Colonic mucosa (tissue), 4 donors: ENCODE results near the gene TRAPPC3L. TPM values are rescaled to one million over a fixed set of nuclear protein-coding genes. Genes with fewer than 3 reads are reported as not detected.

Experiments
- DNase-seq: peaks from one replicate; pipeline ENCODE4 v3.0.0-alpha.2; 2020
- H3K27ac ChIP-seq: fragments of 200-600 bp; one replicate; pipeline ENCODE4 v1.8.0; 2021
- H3K27me3 ChIP-seq: fragments of 200-600 bp; one replicate; pipeline ENCODE4 v1.8.0; 2021
- H3K36me3 ChIP-seq: fragments of 200-600 bp; one replicate; pipeline ENCODE4 v1.8.0; 2021
- H3K4me1 ChIP-seq: fragments of 200-600 bp; one replicate; pipeline ENCODE4 v1.8.0; 2021; ENCODE audit warnings: mild to moderate bottlenecking
- H3K4me3 ChIP-seq: fragments of 200-600 bp; one replicate; pipeline ENCODE4 v1.8.0; 2021
- H3K9ac ChIP-seq, 2 donors: one replicate each; pipeline ENCODE4 v1.7.0; 2013; ENCODE audit warnings: control low read depth in 2 of 2, low read depth in 2 of 2, low read length in 2 of 2
- H3K9me3 ChIP-seq: fragments of 200-600 bp; one replicate; pipeline ENCODE4 v1.8.0; 2021
- intact Hi-C: fragments of 100-400 bp; cut with DNase I; formaldehyde crosslinking; loops from one replicate; pipeline ENCODE4 v1.14.1; 2022
- total RNA-seq, 2 donors: library from RNA; stranded (reverse); fragmentation: NEBNext Ultra II Directional in 1 of 2; extraction: Animal tissue kit (Norgen Biotek cat#: 25700) in 1 of 2; gene quantifications; one replicate each; pipeline ENCODE4 v1.2.1, GENCODE V29; 2021
- TF ChIP-seq, protein P1 (sequence below): fragments of 200-600 bp; IDR thresholded peaks from one replicate; pipeline ENCODE4 v1.8.0; 2022; ENCODE audit warnings: antibody characterized with exemption, mild to moderate bottlenecking
- donor health status: healthy.
- donor health status: DM: no; HTN: no; CAD: no.
- donor health status: DM: no; HTN: no; CAD: no.

Gene TRAPPC3L
- total RNA-seq, 2 donors from 2014 or later: not detected

DNA sequence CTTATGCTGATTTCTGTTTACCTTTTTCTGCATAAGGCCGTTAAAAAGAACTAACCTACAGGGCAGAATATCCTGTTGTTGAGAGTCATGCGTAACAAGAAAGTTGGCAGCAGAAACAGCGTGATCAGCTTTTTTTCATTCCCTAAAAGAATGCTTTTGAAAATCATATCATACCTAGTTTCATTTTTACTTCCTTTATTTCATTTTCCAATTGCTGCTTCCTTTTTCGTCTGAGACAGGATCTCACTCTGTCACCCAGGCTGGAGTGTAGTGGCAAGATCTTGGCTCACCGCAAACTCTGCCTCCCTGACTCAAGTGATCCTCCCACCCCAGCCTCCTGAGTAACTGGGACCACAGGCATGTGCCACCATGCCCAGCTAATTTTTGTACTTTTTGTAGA lies 80.2 kb downstream of the TRAPPC3L start:
- DNase-seq: no peak
- TF ChIP-seq, protein P1, sequence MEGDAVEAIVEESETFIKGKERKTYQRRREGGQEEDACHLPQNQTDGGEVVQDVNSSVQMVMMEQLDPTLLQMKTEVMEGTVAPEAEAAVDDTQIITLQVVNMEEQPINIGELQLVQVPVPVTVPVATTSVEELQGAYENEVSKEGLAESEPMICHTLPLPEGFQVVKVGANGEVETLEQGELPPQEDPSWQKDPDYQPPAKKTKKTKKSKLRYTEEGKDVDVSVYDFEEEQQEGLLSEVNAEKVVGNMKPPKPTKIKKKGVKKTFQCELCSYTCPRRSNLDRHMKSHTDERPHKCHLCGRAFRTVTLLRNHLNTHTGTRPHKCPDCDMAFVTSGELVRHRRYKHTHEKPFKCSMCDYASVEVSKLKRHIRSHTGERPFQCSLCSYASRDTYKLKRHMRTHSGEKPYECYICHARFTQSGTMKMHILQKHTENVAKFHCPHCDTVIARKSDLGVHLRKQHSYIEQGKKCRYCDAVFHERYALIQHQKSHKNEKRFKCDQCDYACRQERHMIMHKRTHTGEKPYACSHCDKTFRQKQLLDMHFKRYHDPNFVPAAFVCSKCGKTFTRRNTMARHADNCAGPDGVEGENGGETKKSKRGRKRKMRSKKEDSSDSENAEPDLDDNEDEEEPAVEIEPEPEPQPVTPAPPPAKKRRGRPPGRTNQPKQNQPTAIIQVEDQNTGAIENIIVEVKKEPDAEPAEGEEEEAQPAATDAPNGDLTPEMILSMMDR: no peak
- intact Hi-C loops: no loop called here
- no peak overlapping the region for H3K9ac ChIP-seq
- H3K4me3 ChIP-seq: no peak overlapping the region
- no peak overlapping the region for H3K27ac ChIP-seq
- H3K9me3 ChIP-seq: no peaks in the 10 kb centered on the region
- no peaks in the 10 kb centered on the region for H3K36me3 ChIP-seq
- peaks cover 23% of the 10 kb centered on the region for H3K27me3 ChIP-seq
- H3K4me1 ChIP-seq: no peaks in the 10 kb centered on the region

DNA sequence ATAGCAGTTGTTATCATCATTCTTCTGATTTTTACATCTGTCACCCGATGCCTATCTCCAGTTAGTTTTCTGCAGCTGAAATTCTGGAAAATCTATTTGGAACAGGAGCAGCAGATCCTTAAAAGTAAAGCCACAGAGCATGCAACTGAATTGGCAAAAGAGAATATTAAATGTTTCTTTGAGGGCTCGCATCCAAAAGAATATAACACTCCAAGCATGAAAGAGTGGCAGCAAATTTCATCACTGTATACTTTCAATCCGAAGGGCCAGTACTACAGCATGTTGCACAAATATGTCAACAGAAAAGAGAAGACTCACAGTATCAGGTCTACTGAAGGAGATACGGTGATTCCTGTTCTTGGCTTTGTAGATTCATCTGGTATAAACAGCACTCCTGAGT lies 82.2 kb downstream of the TRAPPC3L start:
- intact Hi-C loops: no loop called here
- no peaks in the 10 kb centered on the region for H3K36me3 ChIP-seq
- no peak overlapping the region for H3K27ac ChIP-seq
- H3K27me3 ChIP-seq: peaks cover 23% of the 10 kb centered on the region
- TF ChIP-seq, protein P1: no peak
- no peak for DNase-seq
- no peaks in the 10 kb centered on the region for H3K9me3 ChIP-seq
- no peak overlapping the region for H3K4me3 ChIP-seq
- H3K4me1 ChIP-seq: no peaks in the 10 kb centered on the region
- no peak overlapping the region for H3K9ac ChIP-seq

DNA sequence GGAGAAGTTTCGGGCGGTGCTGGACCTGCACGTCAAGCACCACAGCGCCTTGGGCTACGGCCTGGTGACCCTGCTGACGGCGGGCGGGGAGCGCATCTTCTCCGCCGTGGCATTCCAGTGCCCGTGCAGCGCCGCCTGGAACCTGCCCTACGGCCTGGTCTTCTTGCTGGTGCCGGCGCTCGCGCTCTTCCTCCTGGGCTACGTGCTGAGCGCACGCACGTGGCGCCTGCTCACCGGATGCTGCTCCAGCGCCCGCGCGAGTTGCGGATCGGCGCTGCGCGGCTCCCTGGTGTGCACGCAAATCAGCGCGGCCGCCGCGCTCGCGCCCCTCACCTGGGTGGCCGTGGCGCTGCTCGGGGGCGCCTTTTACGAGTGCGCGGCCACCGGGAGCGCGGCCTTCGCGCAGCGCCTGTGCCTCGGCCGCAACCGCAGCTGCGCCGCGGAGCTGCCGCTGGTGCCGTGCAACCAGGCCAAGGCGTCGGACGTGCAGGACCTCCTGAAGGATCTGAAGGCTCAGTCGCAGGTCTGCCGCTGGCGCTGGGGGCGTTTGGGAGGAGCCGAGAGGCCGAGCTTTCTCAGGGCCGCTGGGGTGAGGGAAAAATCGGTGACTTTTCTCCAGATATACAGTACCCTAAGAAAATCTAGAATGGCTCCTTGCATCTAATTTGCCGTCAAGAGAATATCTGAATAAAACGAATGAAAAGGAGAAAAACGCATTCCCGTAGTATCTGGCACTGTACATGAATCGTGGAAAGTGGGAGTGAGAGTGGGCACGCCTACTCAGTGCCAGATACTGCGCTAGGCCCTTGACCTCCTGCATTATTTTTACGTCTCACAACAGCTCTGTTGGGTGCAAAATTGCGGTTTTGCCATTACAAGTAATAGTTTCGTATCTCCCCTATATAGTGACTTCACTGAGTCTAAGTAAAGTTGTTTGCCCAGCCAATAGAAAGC lies 83.3 kb downstream of the TRAPPC3L start:
- H3K27me3 ChIP-seq: peaks cover 23% of the 10 kb centered on the region
- H3K4me3 ChIP-seq: peak overlapping the region; percentile 43
- H3K9ac ChIP-seq: peak overlapping the region; percentile 26 to 60

DNA sequence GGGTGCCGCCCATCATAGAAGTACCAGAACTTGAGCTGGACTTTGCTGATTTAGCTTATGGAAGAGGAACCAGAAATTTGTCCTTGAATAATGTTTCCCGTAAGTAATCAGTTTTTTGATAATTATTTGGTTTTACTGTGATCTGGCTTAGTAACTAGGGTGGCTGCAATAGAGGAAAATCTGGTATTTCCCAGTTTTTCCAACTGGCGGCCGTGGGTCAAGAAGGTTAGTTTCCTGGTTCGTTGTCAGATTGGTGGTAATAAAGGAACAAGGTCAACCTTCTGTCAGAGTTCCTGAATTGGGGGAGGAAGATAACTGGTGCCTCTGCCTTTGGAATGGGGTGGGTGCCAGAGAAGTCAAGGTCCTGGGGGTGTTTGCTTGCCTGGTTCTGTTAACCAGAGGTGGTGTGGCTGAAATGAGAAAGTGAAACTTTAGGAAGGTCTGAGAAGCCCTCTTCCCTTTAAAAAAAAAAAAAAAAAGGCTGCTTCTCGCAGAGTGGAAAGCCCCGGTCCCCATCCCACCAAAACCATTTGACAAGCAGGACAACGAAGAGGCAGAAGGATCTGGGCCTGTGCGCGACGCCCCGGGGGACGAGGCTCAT lies 84.1 kb downstream of the TRAPPC3L start, which contains the start of gene CALHM6:
Gene CALHM6 (plus strand): TSS at position 45 of the 601 bp plus-strand sequence. CDS start 555 bp downstream, at position 600.
- TF ChIP-seq, protein P1: no peak
- intact Hi-C loops: no loop called here
- Histone ChIP-seq H3K9me3 (no peaks in the 10 kb centered on the region), H3K27me3 (peaks cover 23% of the 10 kb centered on the region), H3K27ac (peak within 1 kb of the TSS; percentile 15), H3K9ac (peak within 1 kb of the TSS; percentile 26 to 60), H3K36me3 (no peaks in the 10 kb centered on the region), H3K4me3 (peak within 1 kb of the TSS; percentile 43), H3K4me1 (no peaks in the 10 kb centered on the region)
- DNase-seq: no peak

More for the DNA sequence above, 83.3 kb downstream of the TRAPPC3L start:
- peak overlapping the region; percentile 21 for H3K27ac ChIP-seq
- TF ChIP-seq, protein P1: no peak
- no peaks in the 10 kb centered on the region for H3K36me3 ChIP-seq
- peak; percentile 32 for DNase-seq
- no peaks in the 10 kb centered on the region for H3K9me3 ChIP-seq
- no peaks in the 10 kb centered on the region for H3K4me1 ChIP-seq
- intact Hi-C loops: no loop called here

DNA sequence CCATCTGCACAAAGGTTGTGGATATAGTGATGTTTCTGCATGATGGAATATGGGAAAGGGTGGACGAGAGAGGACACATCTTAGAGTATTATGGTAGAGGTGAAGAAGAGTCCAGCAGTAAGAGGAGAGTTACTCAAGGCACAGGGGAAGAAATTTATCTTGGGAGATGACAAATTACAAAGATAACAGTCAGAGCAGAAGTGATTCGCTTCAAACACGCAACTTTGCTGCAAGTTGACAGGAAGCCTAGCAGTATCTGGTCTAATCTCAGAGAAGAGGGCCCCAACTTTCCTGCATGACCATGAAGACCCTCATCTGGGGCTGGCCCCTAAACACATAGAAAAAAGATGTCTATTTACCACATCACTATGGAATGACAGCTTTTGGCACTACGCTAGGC lies 85.6 kb downstream of the TRAPPC3L start:
- H3K9me3 ChIP-seq: no peaks in the 10 kb centered on the region
- no peak overlapping the region for H3K27ac ChIP-seq
- no peak overlapping the region for H3K9ac ChIP-seq
- no peaks in the 10 kb centered on the region for H3K36me3 ChIP-seq
- no peak overlapping the region for H3K4me3 ChIP-seq
- no peak for DNase-seq
- H3K27me3 ChIP-seq: peaks cover 23% of the 10 kb centered on the region
- TF ChIP-seq, protein P1: no peak
- intact Hi-C loops: no loop called here
- no peaks in the 10 kb centered on the region for H3K4me1 ChIP-seq
